Epidermal melanocyte (primary cell): ENCODE data around the gene ARIH2.
A peak's percentile ranks its signal among the peaks of the same experiment; 100 is the strongest.
"Not testable (repeated sequence)": the region's sequence is repeated elsewhere in the genome, so short reads cannot be mapped to it uniquely, and the experiment has no call there.

Source experiments
- DNase-seq: peaks from one replicate; pipeline ENCODE4 v3.0.0; 2011; ENCODE audit warnings: low spot score; ENCODE audit not compliant: insufficient read length

The ARIH2 gene

DNA sequence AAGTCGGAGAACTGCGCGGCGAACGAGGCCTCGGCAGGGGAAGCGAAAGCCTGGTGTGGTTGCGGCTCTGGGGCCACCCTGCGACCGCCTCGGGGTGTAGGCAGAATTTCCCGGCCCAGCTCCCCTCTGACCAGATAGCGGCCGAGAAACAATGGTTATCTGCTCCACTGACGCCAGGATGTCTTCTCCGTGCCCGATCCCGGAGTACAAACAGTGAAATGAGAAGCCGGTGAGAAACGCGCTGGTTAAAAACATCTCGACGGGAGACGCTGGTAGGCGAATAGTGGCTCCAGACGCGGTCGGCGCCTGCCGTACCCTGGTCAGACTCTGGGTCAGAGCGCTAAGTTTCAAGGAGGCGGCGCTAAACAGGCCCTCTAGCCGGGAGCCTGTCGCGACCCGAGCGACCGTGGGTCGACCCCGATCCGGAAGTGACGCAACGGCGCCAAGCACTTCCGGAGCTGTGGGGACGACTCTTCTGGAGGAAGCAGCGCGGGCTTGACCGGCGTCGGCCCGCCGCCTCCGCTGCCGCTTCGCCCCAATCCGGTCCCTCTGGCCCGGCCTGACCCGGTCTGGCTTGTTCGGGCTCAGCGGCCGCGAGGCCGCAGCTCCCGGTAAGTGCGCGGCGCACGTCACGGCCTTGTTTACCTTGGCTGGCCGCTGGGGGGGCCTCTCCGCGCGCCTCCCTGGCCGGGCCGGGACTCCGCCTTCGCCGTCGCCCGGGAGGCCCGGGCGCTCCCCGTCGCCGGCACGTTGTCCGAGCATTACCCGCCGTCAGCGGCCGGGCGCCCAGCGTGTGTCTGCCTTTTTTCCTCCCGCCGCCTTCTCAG, at the start of gene ARIH2:
Gene ARIH2 (plus strand): TSS at position 455 of the 827 bp plus-strand sequence. CDS start 8,717 bp downstream, outside the sequence.
- DNase-seq: peak; percentile 93

DNA sequence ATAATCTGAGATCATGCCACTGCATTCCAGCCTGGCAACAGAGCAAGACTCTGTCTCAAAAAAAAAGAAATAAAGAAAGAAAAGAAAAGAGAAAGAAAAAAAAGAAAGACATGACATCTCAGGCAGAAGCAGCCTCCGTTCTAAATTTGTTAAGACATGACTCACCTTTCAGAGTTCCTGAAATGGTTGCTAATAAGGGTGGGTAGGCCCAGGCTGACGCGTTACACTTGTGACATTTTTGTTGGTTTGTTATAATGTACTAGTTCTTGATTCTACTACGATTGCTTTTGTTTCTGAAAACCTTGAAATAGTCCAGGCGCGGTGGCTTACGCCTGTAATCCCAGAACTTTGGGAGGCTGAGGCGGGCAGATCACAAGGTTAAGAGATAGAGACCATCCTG, 41.0 kb upstream of the ARIH2 start:
- no peak for DNase-seq

DNA sequence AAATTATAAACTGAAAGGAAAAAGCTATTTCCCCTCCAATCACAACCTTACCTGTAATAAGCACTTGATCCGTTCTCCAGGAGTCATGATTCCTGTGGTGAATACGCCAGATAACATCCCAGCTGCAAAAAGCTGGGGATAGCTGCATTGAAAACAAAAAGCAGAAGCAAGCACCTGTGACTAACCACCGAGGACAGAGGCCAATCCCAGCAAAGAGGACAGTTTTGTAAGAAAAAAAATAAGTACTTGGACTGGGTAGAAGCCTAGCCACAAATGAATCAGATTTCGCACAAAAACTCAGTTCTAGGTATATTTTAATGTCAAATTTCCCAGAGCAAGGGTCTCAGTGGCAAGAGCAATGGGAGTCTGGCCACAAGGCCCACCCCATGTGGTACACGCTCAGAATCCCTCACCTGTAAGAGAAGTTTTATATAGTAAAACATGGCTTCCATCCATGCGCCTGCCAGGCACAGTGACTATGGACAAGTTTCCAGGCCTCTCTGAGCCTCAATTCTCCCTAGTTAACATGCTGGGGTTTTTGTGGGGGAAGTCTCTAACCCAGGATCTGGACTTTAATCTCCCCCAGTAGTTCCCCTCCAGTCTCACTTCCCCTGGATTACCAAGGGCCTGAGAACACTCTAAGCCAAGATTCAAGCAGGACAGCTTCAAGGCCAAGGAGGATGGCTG, 39.2 kb upstream of the ARIH2 start:
- no peak for DNase-seq

DNA sequence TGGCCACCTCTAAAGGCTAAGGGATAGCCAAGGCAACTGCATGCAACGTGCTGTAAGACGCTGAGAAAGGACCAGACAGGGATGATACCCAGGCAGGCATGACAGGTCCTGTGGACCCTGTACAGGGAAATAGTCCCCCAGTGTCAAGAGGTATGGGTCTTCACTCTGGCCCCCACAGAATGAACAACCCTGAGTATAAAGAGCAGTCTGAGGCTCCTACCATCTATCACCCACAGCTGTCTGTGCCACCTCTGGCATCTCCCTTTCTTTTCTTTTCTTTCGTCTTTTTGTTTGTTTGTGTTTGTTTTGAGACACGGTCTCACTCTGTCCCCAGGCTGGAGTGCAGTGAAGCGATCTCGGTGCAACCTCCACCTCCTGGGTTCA, 38.7 kb upstream of the ARIH2 start:
- DNase-seq: no peak

DNA sequence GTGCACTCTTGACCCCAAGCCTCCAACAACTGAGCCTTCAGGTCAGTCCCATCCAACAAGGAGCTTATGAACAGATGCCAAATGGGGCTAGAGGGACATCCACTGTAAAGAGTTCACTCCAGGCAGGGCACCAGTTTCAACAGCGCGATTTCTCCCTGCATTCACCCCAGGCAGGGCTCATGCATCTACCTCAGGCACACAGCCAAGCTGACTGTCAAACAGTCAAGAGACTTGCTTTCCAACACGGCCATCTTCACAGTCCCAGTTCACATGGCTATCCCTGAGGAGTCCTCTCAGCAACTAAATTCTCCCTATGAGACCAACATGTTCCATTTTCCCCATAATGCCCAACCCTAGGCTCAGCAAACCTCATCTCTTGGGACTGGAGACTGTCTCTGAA, 37.6 kb upstream of the ARIH2 start:
- DNase-seq: no peak

DNA sequence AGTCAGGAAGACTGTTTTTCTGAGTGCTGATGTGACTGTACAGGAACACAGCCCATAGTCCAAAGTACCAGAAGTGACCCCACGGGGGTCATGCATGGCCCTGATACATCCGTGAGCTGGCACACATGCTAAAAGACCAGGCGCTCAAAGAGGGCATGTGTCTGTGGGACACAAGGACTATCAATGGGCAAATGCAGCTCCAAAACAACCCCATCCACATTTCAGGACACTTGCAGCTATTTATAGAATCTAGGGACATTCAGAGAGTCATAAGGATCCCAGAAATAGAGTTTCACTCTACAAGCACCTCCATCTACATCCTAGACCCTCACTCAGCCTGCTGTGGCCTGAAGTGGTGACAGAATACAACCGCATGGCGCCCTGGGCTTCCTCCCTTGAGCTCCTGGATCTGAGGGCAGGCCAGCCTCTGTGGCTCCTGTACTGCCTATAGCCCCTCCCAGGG, 37.0 kb upstream of the ARIH2 start:
- DNase-seq: no peak

DNA sequence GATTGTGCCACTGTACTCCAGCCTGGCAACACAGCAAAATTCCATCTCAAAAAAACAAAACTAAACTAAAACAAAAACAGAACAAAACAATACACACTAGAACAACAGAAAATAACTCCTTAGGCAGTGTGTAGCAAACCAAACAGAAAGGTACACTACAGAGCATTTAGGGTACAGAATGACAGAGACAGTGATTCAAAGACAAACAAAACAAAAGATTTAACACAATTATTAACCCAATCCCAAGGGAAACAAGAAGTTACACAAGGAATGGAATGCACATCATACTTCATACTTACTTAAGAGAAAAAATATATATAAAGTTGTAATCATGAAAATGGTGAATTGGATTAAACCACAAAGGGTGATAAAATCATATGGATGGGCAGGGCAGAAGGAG, 32.9 kb upstream of the ARIH2 start:
- no peak for DNase-seq

DNA sequence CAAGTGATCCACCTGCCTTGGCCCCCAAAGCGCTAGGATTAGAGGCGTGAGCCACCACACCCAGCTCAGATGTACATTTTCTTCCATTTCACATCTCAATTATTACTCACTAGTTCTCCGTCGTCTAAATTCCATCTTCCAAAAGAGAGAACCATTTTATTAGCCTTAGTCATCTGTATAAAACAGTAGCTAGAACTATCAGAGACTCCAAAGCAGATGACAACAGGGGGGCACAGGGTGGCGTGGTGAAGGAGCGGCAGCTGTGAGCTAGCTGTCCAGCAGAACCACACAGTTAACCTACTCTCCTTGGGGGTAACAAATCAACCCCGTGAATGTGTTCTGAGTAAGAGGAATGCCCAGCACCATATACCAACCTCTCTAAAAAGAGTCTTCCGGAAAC, 27.0 kb upstream of the ARIH2 start:
- no peak for DNase-seq

DNA sequence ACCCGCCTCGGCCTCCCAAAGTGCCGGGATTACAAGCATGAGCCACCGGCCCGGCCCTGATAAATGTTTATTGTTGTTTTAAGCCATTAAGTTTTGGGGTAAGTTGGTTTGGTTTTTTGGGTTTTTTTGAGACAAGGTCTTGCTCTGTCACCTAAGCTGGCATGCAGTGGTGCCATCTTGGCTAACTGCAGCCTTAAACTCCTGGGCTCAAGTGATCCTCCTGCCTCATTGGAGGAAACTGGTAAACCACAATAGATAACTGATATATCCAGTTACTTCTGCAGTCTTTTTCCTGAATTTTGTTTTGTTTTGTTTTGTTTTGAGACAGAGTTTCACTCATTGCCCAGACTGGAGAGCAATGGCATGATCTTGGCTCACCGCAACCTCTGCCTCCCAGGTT, 24.1 kb upstream of the ARIH2 start:
- no peak for DNase-seq

DNA sequence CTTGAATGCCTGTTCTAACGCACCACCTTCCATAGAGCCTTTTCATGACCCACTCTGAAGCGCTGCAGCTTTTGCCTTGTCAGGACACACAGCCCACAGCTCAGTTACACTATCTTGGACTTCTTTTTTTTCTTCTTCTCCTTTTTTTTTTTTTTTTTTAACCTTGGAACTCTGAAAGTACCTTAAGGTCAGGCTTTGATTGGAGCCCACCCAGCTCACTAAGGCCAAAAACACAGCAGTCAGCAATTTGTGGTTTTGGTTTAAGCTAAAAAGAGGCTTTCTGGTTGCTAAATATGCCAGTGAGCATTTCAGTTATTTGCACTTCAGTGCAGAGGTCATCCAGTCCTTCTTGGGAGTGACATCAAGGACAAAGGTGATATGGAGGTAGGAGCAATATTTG, 21.7 kb upstream of the ARIH2 start:
- DNase-seq: no peak

DNA sequence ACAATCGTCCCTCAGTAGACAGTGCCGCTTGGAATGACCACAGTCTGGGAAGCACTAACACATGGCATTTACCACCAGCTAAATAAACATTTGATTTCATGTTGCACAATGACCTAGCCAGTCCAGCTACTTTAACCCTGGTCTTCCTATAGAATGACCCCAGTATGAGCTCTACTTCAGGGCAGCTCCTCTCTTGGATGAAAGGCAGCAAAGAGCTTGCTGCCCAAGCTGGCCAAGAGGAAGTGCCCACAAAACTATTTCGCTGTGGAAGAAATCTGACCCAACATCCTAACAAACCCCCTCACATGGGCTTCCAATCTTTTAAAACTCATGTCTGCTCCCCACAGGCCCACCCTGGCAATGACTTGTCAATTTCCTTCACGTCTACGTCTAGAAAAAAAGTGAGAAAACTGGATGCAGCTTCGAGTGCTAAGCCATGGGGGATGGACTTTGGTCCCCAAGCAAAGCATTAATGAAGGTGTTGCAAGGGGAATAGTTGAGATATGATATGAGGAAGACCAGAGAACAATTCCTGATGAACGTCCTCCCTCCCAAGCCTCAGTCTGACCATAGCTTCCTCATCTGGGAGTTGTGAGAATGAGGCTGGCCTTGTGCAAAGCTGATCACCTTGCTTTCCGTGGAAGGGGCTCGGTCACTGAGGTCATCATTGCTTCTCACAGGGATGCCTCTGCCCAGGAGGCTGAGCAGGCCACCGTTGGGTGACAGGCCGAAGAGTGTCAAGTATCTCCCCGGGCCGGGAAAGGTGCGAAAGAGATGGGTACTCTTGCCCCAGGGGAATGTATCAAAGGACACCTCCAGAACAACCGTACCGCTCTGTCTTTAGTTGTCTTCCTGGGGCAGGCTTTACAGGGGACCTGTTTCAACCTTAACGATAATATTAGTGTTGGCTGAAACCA, 20.9 kb upstream of the ARIH2 start:
- no peak for DNase-seq

DNA sequence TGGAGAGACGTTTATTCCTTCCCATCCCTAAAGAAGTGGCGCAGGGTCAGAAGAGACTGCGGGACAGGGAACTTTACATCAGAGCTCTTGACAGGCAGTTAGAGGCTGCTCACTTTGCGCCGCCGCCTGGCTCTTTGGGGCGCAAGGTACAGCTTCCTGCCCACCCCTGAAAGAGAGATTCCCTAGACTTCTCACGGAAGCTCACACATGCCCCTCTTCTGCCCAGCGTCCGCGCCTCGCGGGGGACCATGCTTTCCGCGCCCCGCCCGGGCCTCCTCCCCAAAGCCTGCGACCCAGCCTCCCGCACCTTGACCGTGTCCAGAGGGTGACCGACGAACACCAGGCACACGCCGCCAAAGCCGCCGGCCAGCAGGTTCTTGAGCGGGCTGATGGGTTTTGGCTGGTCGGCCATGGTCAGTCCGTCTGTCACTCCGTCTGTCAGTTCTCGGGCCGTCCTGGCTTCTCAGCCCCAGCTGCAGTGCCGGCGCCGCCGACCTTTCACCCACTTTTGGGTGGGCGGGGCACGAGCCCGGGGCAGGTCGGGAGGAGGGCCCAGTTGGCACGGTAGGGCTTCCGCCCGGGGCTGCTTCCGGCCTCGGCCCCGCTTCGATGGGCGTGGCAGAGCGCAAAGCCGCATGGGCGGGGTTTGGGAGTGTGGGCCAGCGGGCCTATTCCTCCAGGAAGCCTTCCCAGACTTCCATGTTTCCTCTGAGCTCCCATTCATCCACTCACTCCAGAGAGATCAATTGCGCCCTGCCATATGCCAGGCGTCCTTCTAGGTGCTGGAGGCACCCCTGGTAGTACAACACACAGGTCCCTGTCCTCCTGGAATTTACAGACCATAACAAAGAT, 20.0 kb upstream of the ARIH2 start, which contains the start of gene SLC25A20:
Gene SLC25A20 (minus strand): TSS at position 500 of the 852 bp plus-strand sequence. CDS start 88 bp downstream, at position 412.
- peak; percentile 82 for DNase-seq

DNA sequence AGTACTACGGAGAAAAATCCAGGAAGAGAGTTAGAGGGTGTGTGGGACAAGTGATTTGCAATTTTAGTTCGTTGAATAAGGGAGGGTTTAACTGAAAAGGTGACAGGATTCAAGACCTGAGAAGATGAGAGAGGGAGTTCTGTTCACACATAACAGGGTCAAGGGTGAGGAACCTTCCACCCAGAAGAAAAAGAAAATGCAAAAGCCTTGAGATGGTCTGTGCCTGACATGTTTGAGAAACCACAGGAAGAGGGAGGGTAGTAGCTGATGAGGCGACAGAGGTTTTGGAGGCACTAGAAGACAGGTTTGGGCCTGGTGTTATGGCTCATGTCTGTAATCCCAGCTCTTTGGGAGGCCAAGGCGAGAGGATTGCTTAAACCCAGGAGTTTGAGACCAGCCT, 19.4 kb upstream of the ARIH2 start:
- no peak for DNase-seq

DNA sequence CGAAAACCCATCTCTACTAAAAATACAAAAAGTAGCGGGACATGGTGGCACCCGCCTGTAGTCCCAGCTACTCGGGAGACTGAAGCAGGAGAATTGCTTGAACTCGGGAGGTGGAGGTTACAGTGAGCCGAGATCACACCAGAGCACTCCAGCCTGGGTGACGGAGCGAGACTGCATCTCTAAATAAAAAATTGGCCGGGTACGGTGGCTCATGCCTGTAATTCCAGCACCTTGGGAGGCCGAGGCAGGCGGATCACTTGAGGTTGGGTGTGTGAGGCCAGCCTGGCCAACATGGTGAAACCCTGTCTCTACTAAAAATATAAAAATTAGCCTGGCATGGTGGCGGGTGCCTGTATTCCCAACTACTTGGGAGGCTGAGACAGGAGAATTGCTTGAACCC, 11.6 kb upstream of the ARIH2 start:
- DNase-seq: not testable (repeated sequence)

DNA sequence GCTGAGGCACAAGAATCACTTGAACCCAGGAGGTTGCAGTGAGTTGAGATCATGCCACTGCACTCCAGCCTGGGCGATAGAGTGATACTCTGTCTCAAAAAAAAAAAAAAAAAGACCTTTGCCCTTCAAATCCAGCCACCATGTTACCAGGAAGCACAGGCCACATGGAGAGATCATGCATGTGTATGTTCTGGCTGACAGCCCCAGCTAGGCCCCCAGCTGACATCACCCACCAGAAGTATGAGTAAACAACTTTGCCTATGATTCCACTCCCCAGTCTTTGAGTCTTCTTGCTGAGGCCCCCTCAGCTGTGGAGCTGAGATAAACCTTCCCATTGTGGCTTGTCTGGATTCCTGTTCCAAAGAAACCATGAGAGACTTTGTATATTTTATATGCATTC, 3.3 kb upstream of the ARIH2 start:
- no peak for DNase-seq

DNA sequence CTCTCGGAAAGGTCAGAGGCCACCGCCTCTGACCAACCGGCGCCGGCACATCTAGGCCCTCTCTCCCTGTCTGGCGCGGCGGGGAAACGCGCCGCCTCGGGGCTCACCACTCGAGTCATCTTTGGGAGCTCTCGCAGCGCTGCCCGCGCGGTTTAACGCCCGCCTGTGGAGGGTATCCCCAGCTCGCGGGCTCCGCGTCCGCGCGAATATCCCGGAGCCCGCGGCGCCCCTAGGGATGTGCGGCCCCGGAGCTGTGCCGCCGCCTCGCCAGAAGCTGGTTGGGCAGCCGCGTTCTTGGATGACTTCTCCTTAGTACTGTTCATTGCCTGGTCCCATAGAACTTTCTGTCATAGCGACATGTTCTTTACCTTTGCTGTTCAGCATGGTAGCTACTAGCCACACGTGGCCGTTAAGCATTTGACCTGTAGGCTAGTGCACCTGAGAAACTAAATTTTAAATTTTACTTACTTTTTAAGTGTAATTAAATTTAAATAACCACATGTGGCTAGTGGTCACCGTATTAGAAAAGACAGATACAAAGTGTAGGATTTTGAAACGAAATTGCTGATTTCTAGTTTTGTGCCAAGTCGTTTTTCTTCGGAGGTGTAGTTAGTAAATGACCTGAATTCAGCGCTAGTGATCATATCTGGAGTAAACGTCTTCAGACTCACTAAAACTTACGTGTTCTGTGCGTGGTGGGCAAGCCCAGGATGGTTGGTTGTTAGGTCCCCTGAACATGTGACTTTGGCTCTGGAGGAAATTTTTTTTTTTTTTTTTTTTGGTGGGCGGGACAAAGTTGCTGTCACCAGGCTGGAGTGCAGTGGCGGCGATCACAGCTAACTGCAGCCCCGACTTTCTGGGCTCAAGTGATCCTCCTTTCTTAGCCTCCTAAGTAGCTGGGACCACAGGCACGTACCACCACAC, 835 bp downstream of the ARIH2 start:
- no peak for DNase-seq

DNA sequence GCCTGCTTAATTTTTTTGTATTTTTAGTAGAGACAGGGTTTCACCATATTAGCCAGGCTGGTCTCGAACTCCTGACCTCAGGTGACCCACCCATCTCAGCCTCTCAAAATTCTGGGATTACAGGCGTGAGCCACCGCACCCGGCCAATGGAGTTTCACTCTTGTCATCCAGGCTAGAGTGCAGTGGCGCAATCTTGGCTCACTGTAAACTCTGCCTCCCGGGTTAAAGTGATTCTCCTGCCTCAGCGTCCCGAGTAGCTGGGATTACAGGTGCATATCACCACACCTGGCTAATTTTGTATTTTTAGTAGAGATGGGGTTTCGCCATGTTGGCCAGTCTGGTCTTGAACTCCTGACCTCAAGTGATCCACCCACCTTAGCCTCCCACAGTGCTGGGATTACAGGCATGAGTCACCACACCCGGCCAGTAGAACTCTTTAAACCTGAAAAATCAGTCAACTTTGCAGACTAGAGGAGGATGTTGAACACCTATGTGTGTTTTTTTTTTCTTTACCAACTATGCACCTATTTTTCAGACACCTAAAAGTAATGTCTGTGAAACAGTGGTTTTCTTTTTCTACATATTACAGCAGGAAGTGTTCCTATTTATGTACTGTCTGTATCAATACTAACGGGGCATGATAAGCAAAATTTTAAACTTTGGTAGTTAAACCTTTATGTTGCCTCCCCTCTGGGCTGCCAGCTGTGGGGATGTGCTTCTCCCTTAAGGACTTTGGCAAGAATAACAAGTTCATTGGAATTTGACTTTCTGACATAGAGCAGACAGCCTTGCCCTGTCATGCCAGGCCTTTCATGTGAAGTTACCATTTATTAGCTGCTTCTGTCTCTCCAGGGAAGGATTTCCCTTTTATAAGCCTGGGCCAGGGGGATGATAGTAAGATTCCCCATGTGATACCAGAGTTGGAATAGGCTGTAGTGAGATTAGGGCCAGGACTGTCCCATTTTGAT, 8.1 kb downstream of the ARIH2 start:
- peak; percentile 43 for DNase-seq

DNA sequence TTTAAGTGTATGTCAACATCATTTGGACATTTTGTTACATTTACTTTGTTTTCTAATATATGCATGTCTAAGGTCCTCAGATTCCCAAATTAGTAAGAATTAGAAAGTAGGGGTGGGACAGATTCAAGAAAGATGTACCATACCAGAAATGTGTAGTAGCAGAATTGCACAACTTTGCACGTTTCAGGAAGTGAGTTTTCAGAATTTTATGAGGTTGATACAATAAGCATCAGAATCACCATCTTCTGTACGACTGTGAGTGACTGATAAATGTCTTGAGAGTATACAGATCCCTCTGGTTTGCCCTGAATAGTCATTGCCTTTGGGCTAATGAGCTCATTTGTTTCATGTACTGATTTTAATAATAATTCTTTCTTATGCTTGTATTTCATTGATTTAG, 9.3 kb downstream of the ARIH2 start:
- no peak for DNase-seq
